HG02884 (cell line): ENCODE data around the gene FRRS1.
"Not testable (repeated sequence)": the region's sequence is repeated elsewhere in the genome, so short reads cannot be mapped to it uniquely, and the experiment has no call there.

ENCODE experiments used
- ATAC-seq: cut with Tn5 transposase; IDR thresholded peaks from one replicate; pipeline ENCODE4 v1.9.1; 2021; ENCODE audit warnings: mild to moderate bottlenecking, moderate library complexity; ENCODE audit not compliant: unreplicated experiment

Gene FRRS1

GRCh38 chr1:99766378-99766800, at the start of gene FRRS1:
Gene FRRS1, minus strand, starts transcription at chr1:99766635. Its CDS starts 17,867 bp downstream, at chr1:99748768.
- ATAC-seq = peak; percentile 92

- ATAC-seq = no peak
Measured at GRCh38 chr1:99814373-99814900, 48.0 kb upstream of the FRRS1 start.

GRCh38 chr1:99811747-99812146, 45.3 kb upstream of the FRRS1 start:
- no peak for ATAC-seq

- ATAC-seq = no peak
Measured at GRCh38 chr1:99811075-99811474, 44.6 kb upstream of the FRRS1 start.

- ATAC-seq = peak; percentile 88
Measured at GRCh38 chr1:99808391-99809115, 42.1 kb upstream of the FRRS1 start.

- ATAC-seq = no peak
Measured at GRCh38 chr1:99806882-99807281, 40.4 kb upstream of the FRRS1 start.

GRCh38 chr1:99801584-99801983, 35.1 kb upstream of the FRRS1 start:
- ATAC-seq = no peak

- ATAC-seq = not testable (repeated sequence)
Measured at GRCh38 chr1:99793861-99794260, 27.4 kb upstream of the FRRS1 start.

- no peak for ATAC-seq
Measured at GRCh38 chr1:99789715-99790114, 23.3 kb upstream of the FRRS1 start.

GRCh38 chr1:99788896-99789295, 22.5 kb upstream of the FRRS1 start:
- no peak for ATAC-seq

GRCh38 chr1:99786751-99787501, 20.5 kb upstream of the FRRS1 start:
- peak; percentile 71 for ATAC-seq

- ATAC-seq = no peak
Measured at GRCh38 chr1:99784809-99785255, 18.4 kb upstream of the FRRS1 start.

- ATAC-seq = peak; percentile 44
Measured at GRCh38 chr1:99784143-99784542, 17.7 kb upstream of the FRRS1 start.

GRCh38 chr1:99782920-99783319, 16.5 kb upstream of the FRRS1 start:
- ATAC-seq = no peak

- no peak for ATAC-seq
Measured at GRCh38 chr1:99782397-99782796, 16.0 kb upstream of the FRRS1 start.

- ATAC-seq = no peak
Measured at GRCh38 chr1:99781798-99782197, 15.4 kb upstream of the FRRS1 start.

GRCh38 chr1:99777752-99778151, 11.3 kb upstream of the FRRS1 start:
- no peak for ATAC-seq

- ATAC-seq = no peak
Measured at GRCh38 chr1:99776120-99776519, 9.7 kb upstream of the FRRS1 start.

- no peak for ATAC-seq
Measured at GRCh38 chr1:99772809-99773208, 6.4 kb upstream of the FRRS1 start.

GRCh38 chr1:99771513-99771918, 5.1 kb upstream of the FRRS1 start:
- ATAC-seq = no peak

GRCh38 chr1:99768524-99769245, 2.2 kb upstream of the FRRS1 start:
- ATAC-seq = no peak
